ENCODE results near the gene PTPRN2.

Gene PTPRN2

GRCh38 chr7:157854066-157854891 lies 733.3 kb downstream of the PTPRN2 start:
- no peak for DNase-seq (ENCODE audit: low spot score)
- in situ Hi-C loops (cut with MboI; ENCODE audit: low sequenced_read_pairs, unreplicated experiment) = no loop called here
- TF ChIP-seq, protein P1, sequence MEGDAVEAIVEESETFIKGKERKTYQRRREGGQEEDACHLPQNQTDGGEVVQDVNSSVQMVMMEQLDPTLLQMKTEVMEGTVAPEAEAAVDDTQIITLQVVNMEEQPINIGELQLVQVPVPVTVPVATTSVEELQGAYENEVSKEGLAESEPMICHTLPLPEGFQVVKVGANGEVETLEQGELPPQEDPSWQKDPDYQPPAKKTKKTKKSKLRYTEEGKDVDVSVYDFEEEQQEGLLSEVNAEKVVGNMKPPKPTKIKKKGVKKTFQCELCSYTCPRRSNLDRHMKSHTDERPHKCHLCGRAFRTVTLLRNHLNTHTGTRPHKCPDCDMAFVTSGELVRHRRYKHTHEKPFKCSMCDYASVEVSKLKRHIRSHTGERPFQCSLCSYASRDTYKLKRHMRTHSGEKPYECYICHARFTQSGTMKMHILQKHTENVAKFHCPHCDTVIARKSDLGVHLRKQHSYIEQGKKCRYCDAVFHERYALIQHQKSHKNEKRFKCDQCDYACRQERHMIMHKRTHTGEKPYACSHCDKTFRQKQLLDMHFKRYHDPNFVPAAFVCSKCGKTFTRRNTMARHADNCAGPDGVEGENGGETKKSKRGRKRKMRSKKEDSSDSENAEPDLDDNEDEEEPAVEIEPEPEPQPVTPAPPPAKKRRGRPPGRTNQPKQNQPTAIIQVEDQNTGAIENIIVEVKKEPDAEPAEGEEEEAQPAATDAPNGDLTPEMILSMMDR (IDR thresholded peaks at IDR 0.05; ENCODE audit: borderline replicate concordance, control extremely low read depth, extremely low read depth, insufficient read depth, missing control alignments) = no peak

GRCh38 chr7:157853789-157854065 lies 733.9 kb downstream of the PTPRN2 start:
- no peak for DNase-seq (ENCODE audit: low spot score)
- in situ Hi-C loops (cut with MboI; ENCODE audit: low sequenced_read_pairs, unreplicated experiment) = no loop called here
- TF ChIP-seq, protein P1 (IDR thresholded peaks at IDR 0.05; ENCODE audit: borderline replicate concordance, control extremely low read depth, extremely low read depth, insufficient read depth, missing control alignments) = no peak

DNA sequence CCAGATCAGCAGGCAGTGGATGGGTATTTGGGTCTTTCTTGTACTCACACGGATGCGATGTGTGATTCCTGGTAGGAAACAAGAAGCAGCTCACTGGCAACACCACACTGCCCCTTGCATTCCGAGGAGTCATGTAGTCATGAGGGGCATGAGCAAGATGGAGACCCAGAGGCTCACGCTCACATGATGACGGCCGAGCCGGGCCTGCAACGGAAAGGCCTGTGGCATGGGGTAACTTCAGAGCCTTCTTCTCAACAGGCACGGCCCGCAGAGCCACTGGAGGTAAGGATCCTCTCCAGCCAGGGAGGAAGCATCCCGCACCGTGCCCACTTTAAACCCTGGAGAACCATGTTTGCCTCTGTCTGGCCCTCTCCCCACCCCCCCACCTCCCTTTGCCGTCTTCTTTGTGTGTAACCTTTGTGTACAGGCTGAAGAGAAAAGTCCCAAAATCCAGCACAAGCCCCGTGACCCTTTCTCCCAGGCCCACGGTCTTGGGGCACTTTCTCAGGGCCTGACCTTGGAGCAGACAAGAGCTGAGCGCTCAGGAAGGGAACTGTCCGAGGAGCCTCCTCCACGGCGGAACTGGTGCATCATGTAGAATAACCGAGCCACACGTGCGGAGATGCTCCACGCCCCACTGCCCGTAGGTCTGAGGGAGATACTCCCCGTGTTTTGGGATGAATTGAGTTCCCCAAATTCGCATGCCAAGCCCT lies 734.4 kb downstream of the PTPRN2 start:
- TF ChIP-seq, protein P1 (IDR thresholded peaks at IDR 0.05; ENCODE audit: borderline replicate concordance, control extremely low read depth, extremely low read depth, insufficient read depth, missing control alignments) = no peak
- no peak for DNase-seq (ENCODE audit: low spot score)
- in situ Hi-C loops (cut with MboI; ENCODE audit: low sequenced_read_pairs, unreplicated experiment) = no loop called here

GRCh38 chr7:157851501-157852067 lies 736.0 kb downstream of the PTPRN2 start:
- in situ Hi-C loops (cut with MboI; ENCODE audit: low sequenced_read_pairs, unreplicated experiment) = no loop called here
- TF ChIP-seq, protein P1 (IDR thresholded peaks at IDR 0.05; ENCODE audit: borderline replicate concordance, control extremely low read depth, extremely low read depth, insufficient read depth, missing control alignments) = no peak
- DNase-seq (ENCODE audit: low spot score) = no peak

DNA sequence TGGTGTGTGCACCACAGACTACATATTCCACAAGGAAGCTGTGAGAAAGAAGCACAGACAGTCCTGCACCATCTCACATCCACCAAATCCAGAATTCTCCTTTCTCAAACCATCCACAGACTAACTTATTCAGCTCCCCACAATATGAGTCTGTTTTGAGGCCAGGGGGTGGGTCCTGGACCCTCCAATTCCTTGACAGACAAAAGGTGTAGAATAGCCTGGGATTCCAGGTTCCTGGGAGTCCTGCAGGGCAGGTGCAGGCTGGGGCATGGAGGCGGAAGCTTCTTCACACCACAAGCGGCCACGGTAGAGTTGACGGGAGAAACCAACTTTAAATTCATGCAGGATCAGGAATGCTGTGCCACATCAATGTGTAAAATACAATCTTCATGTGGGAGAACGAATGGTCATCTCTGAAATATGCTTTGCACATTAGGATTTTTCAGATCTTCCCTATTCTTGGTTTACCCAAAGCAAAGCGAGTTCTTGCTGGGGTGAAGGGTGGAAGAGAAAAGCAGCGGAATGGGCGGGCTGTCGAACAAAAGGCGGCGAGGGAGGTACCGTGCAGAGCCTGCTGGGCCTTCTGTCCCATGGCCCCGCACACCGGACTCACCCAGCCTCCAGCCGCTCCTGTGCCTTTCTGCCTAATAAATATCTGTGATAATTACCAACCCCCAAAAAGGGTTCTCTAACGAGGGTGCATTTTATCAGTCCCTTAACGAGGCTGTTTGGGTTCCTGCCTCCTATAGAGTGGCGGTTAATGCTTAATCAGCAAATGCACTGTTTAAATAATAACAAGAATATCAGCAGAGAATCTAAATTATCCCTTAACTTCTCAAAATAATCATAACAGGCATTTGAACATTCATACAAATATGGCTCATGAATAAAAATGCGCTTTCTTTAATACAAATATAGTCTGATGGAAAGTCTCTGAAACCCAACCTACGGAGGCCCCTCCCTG lies 736.9 kb downstream of the PTPRN2 start:
- no peak for DNase-seq (ENCODE audit: low spot score)
- in situ Hi-C loops (cut with MboI; ENCODE audit: low sequenced_read_pairs, unreplicated experiment) = no loop called here
- TF ChIP-seq, protein P1 (IDR thresholded peaks at IDR 0.05; ENCODE audit: borderline replicate concordance, control extremely low read depth, extremely low read depth, insufficient read depth, missing control alignments) = no peak

DNA sequence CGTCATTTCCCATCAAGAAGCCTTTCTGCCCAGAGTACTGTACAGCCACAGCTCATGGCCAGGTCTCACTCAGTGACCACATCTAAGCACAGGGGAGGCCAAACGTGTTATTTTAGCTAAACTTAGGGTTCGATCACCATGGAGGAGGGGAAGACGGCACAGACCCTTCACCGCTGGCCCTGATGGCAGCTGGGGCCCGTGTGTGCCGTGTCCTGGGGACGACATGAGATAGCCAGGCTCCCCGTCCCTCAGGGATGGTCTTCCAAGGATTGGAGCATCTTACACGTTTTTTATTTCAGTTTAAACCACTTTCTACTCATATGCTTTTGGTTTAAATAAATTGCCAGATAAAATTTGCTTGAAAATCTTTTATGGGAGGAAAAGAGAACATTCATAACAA lies 737.9 kb downstream of the PTPRN2 start:
- in situ Hi-C loops (cut with MboI; ENCODE audit: low sequenced_read_pairs, unreplicated experiment) = no loop called here
- TF ChIP-seq, protein P1 (IDR thresholded peaks at IDR 0.05; ENCODE audit: borderline replicate concordance, control extremely low read depth, extremely low read depth, insufficient read depth, missing control alignments) = no peak
- DNase-seq (ENCODE audit: low spot score) = no peak
